Thoracic aorta (tissue), 2 donors: ENCODE results near the gene SYNE1. TPM values are rescaled to one million over a fixed set of nuclear protein-coding genes. Genes with fewer than 3 reads are reported as not detected.

Source experiments
- ATAC-seq: fragments of 150-250 bp; one replicate; pipeline ENCODE4 v1.8.0; 2017; ENCODE audit warnings: low read depth; ENCODE audit not compliant: insufficient number of reproducible peaks, low FRiP score
- DNase-seq: peaks from one replicate; pipeline ENCODE4 v3.0.0-alpha.2; 2020; ENCODE audit warnings: low spot score
- H3K27ac ChIP-seq, 2 donors: fragments of 200-600 bp; sonication (generic); 1 replicate in 1 of 2; 2 replicates in 1 of 2; pipeline ENCODE4 v1.5.1; 2016; ENCODE audit warnings: mild to moderate bottlenecking in 2 of 2, moderate library complexity in 2 of 2
- H3K27me3 ChIP-seq: fragments of 200-600 bp; sonication (generic); replicated peaks from 2 replicates; pipeline ENCODE4 v1.6.0; 2016; ENCODE audit warnings: mild to moderate bottlenecking; ENCODE audit not compliant: insufficient read depth
- H3K36me3 ChIP-seq: fragments of 200-600 bp; sonication (generic); one replicate; pipeline ENCODE4 v1.5.1; 2016
- H3K4me1 ChIP-seq, 2 donors: fragments of 200-600 bp; sonication (generic); 1 replicate in 1 of 2; 2 replicates in 1 of 2; pipeline versions ENCODE4 v1.5.1 to v1.6.0; 2016; ENCODE audit warnings: low read depth in 2 of 2, mild to moderate bottlenecking in 1 of 2; ENCODE audit not compliant: control insufficient read depth in 1 of 2
- H3K4me3 ChIP-seq: fragments of 200-600 bp; sonication (generic); 2 replicates; pipeline ENCODE4 v1.5.1; 2016; ENCODE audit warnings: mild to moderate bottlenecking
- H3K9me3 ChIP-seq: fragments of 200-600 bp; sonication (generic); 2 replicates; pipeline ENCODE4 v1.5.1; 2016
- CTCF ChIP-seq: fragments of 200-600 bp; sonication (generic); IDR thresholded peaks from one replicate; pipeline ENCODE4 v1.5.1; 2019; ENCODE audit warnings: antibody characterized with exemption
- total RNA-seq, 2 donors: library from RNA; depleted of rRNA; stranded (reverse); fragments of >200 nt; gene quantifications; one replicate each; pipeline versions ENCODE4 v1.1.0 to v1.2.3, GENCODE V29; 2016

The SYNE1 gene
- total RNA-seq, 2 donors from 2014 or later = 462 to 552 TPM

GRCh38 chr6:152305672-152306071 is 331.5 kb downstream of the SYNE1 start:
- no peak for DNase-seq
- Histone ChIP-seq H3K4me1 (peaks cover under 1 to 16% of the 10 kb centered on the region in 2 donors), H3K36me3 (peaks cover 40% of the 10 kb centered on the region), H3K4me3 (no peak overlapping the region), H3K27ac (no peak overlapping the region), H3K9me3 (no peaks in the 10 kb centered on the region), H3K27me3 (no peaks in the 10 kb centered on the region)
- ATAC-seq = no peak
- TF ChIP-seq CTCF = no peak

- peaks cover 22% of the 10 kb centered on the region for H3K36me3 ChIP-seq
- peak overlapping the region; percentile 77 for H3K4me3 ChIP-seq
- peak; percentile 77 for ATAC-seq
- DNase-seq = peak; percentile 19
- H3K27me3 ChIP-seq = no peaks in the 10 kb centered on the region
- peaks cover 19 to 40% of the 10 kb centered on the region in 2 donors for H3K4me1 ChIP-seq
- H3K9me3 ChIP-seq = no peaks in the 10 kb centered on the region
- peak overlapping the region; percentile 46 to 73 for H3K27ac ChIP-seq
- TF ChIP-seq CTCF = peak; percentile 67
Measured at GRCh38 chr6:152301765-152302568, 335.2 kb downstream of the SYNE1 start.

- peaks cover 21 to 40% of the 10 kb centered on the region in 2 donors for H3K4me1 ChIP-seq
- H3K36me3 ChIP-seq = peaks cover 22% of the 10 kb centered on the region
- no peaks in the 10 kb centered on the region for H3K9me3 ChIP-seq
- H3K27ac ChIP-seq = peak overlapping the region; percentile 46 to 73
- TF ChIP-seq CTCF = no peak
- no peaks in the 10 kb centered on the region for H3K27me3 ChIP-seq
- DNase-seq = no peak
- ATAC-seq = peak; percentile 23
- H3K4me3 ChIP-seq = peak overlapping the region; percentile 77
Measured at GRCh38 chr6:152301021-152301764, 336.0 kb downstream of the SYNE1 start.

- Histone ChIP-seq H3K4me3 (peak overlapping the region; percentile 77), H3K4me1 (peaks cover 21 to 40% of the 10 kb centered on the region in 2 donors), H3K27me3 (no peaks in the 10 kb centered on the region), H3K9me3 (no peaks in the 10 kb centered on the region), H3K36me3 (peaks cover 16% of the 10 kb centered on the region), H3K27ac (peak overlapping the region; percentile 10 to 73)
- no peak for ATAC-seq
- no peak for TF ChIP-seq CTCF
- DNase-seq = no peak
Measured at GRCh38 chr6:152300517-152300916, 336.6 kb downstream of the SYNE1 start.
